Measurements from ENCODE around the gene ATP10A. TPM values are rescaled to one million over a fixed set of nuclear protein-coding genes. Genes with fewer than 3 reads are reported as not detected.

Gene ATP10A
- polyA plus RNA-seq, 1 donor from 2014 or later = not detected

GRCh38 chr15:25812073-25812472, 51.1 kb downstream of the ATP10A start:
- no peaks in the 10 kb centered on the region for H3K36me3 ChIP-seq (ENCODE audit: insufficient read depth, low read length)
- no peaks in the 10 kb centered on the region for H3K9me3 ChIP-seq (ENCODE audit: low read length)
- no peaks in the 10 kb centered on the region for H3K79me2 ChIP-seq (replicated peaks; ENCODE audit: insufficient read depth, low read length)
- H3K9me2 ChIP-seq (ENCODE audit: insufficient read depth, low read length) = no peaks in the 10 kb centered on the region
- no peak for TF ChIP-seq TAF1 (IDR thresholded peaks at IDR 0.05; ENCODE audit: low read depth)
- no peak for TF ChIP-seq POLR2AphosphoS5 (IDR thresholded peaks at IDR 0.05)
- no peak for TF ChIP-seq EZH2 (IDR thresholded peaks at IDR 0.05; ENCODE audit: borderline replicate concordance, insufficient read depth, low read length, poor library complexity, severe bottlenecking)
- no peak overlapping the region for H3K27ac ChIP-seq (ENCODE audit: low read length)
- H3F3A ChIP-seq (ENCODE audit: insufficient read depth, low read length, poor library complexity, severe bottlenecking) = no peaks in the 10 kb centered on the region
- no peaks in the 10 kb centered on the region for H3K27me3 ChIP-seq (ENCODE audit: insufficient read depth, low read depth, low read length)
- no peak overlapping the region for H2AFZ ChIP-seq (ENCODE audit: low read depth, low read length)
- H3K9ac ChIP-seq (ENCODE audit: low read length) = no peak overlapping the region
- no peak overlapping the region for H3K4me2 ChIP-seq (ENCODE audit: low read length)
- no peak overlapping the region for H3K4me3 ChIP-seq (ENCODE audit: low read length)
- H4K20me1 ChIP-seq (ENCODE audit: insufficient read depth) = no peaks in the 10 kb centered on the region

GRCh38 chr15:25811481-25811906, 51.6 kb downstream of the ATP10A start:
- TF ChIP-seq POLR2AphosphoS5 (IDR thresholded peaks at IDR 0.05) = no peak
- no peak for TF ChIP-seq TAF1 (IDR thresholded peaks at IDR 0.05; ENCODE audit: low read depth)
- no peak for TF ChIP-seq REST (IDR thresholded peaks at IDR 0.05; ENCODE audit: borderline replicate concordance)
- Histone ChIP-seq H3K4me3 (ENCODE audit: low read length) (no peak overlapping the region), H3K27me3 (ENCODE audit: insufficient read depth, low read depth, low read length) (no peaks in the 10 kb centered on the region), H3F3A (ENCODE audit: insufficient read depth, low read length, poor library complexity, severe bottlenecking) (no peaks in the 10 kb centered on the region), H2AFZ (ENCODE audit: low read depth, low read length) (no peak overlapping the region), H3K27ac (ENCODE audit: low read length) (no peak overlapping the region), H3K9ac (ENCODE audit: low read length) (no peak overlapping the region), H3K4me2 (ENCODE audit: low read length) (no peak overlapping the region), H3K9me3 (ENCODE audit: low read length) (no peaks in the 10 kb centered on the region), H3K36me3 (ENCODE audit: insufficient read depth, low read length) (no peaks in the 10 kb centered on the region), H4K20me1 (ENCODE audit: insufficient read depth) (no peaks in the 10 kb centered on the region), H3K79me2 (replicated peaks; ENCODE audit: insufficient read depth, low read length) (no peaks in the 10 kb centered on the region), H3K9me2 (ENCODE audit: insufficient read depth, low read length) (no peaks in the 10 kb centered on the region)

- Histone ChIP-seq H3K36me3 (ENCODE audit: insufficient read depth, low read length) (no peaks in the 10 kb centered on the region), H2AFZ (ENCODE audit: low read depth, low read length) (no peak overlapping the region), H3K27ac (ENCODE audit: low read length) (no peak overlapping the region), H3K9me2 (ENCODE audit: insufficient read depth, low read length) (no peaks in the 10 kb centered on the region), H3F3A (ENCODE audit: insufficient read depth, low read length, poor library complexity, severe bottlenecking) (no peaks in the 10 kb centered on the region), H3K79me2 (replicated peaks; ENCODE audit: insufficient read depth, low read length) (no peaks in the 10 kb centered on the region), H3K4me2 (ENCODE audit: low read length) (no peak overlapping the region), H3K27me3 (ENCODE audit: insufficient read depth, low read depth, low read length) (no peaks in the 10 kb centered on the region), H4K20me1 (ENCODE audit: insufficient read depth) (no peaks in the 10 kb centered on the region), H3K9me3 (ENCODE audit: low read length) (no peaks in the 10 kb centered on the region), H3K9ac (ENCODE audit: low read length) (no peak overlapping the region), H3K4me3 (ENCODE audit: low read length) (no peak overlapping the region)
- no peak for TF ChIP-seq EZH2 (IDR thresholded peaks at IDR 0.05; ENCODE audit: borderline replicate concordance, insufficient read depth, low read length, poor library complexity, severe bottlenecking)
- no peak for TF ChIP-seq EP300 (conservative IDR thresholded peaks at IDR 0.05; ENCODE audit: poor library complexity, severe bottlenecking)
- TF ChIP-seq RAD21 (conservative IDR thresholded peaks at IDR 0.05) = no peak
- no peak for TF ChIP-seq REST (IDR thresholded peaks at IDR 0.05; ENCODE audit: borderline replicate concordance)
- no peak for TF ChIP-seq TAF1 (IDR thresholded peaks at IDR 0.05; ENCODE audit: low read depth)
- TF ChIP-seq, protein P1, sequence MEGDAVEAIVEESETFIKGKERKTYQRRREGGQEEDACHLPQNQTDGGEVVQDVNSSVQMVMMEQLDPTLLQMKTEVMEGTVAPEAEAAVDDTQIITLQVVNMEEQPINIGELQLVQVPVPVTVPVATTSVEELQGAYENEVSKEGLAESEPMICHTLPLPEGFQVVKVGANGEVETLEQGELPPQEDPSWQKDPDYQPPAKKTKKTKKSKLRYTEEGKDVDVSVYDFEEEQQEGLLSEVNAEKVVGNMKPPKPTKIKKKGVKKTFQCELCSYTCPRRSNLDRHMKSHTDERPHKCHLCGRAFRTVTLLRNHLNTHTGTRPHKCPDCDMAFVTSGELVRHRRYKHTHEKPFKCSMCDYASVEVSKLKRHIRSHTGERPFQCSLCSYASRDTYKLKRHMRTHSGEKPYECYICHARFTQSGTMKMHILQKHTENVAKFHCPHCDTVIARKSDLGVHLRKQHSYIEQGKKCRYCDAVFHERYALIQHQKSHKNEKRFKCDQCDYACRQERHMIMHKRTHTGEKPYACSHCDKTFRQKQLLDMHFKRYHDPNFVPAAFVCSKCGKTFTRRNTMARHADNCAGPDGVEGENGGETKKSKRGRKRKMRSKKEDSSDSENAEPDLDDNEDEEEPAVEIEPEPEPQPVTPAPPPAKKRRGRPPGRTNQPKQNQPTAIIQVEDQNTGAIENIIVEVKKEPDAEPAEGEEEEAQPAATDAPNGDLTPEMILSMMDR (IDR thresholded peaks at IDR 0.05; ENCODE audit: poor library complexity, severe bottlenecking) = no peak
- no peak for TF ChIP-seq MXI1 (conservative IDR thresholded peaks at IDR 0.05; ENCODE audit: poor library complexity, severe bottlenecking)
- TF ChIP-seq SMC3 (conservative IDR thresholded peaks at IDR 0.05; ENCODE audit: poor library complexity) = no peak
- TF ChIP-seq POLR2AphosphoS5 (IDR thresholded peaks at IDR 0.05) = no peak
Observed at GRCh38 chr15:25810631-25811091, 52.5 kb downstream of the ATP10A start.

Measured in neural cell (in vitro differentiated cells).